HEK293T (cell line): ENCODE measurements around the gene MAST3.

Experiments used
- ARNT ChIP-seq: fragments of 450-650 bp; IDR thresholded peaks from 2 replicates; pipeline ENCODE4 v1.6.1; 2017; ENCODE audit warnings: mild to moderate bottlenecking
- BHLHE40 ChIP-seq: fragments of 450-650 bp; IDR thresholded peaks from 2 replicates; pipeline ENCODE4 v1.6.1; 2016; ENCODE audit warnings: mild to moderate bottlenecking, moderate library complexity, borderline replicate concordance
- FOXA1 ChIP-seq: fragments of 450-650 bp; IDR thresholded peaks from 2 replicates; pipeline ENCODE4 v1.6.1; 2016; ENCODE audit warnings: mild to moderate bottlenecking
- FOXK2 ChIP-seq: fragments of 450-650 bp; IDR thresholded peaks from 2 replicates; pipeline ENCODE4 v1.6.1; 2016; ENCODE audit warnings: mild to moderate bottlenecking
- FOXM1 ChIP-seq: fragments of 450-650 bp; IDR thresholded peaks from 2 replicates; pipeline ENCODE4 v1.6.1; 2017; ENCODE audit warnings: mild to moderate bottlenecking, borderline replicate concordance
- L3MBTL2 ChIP-seq: fragments of 450-650 bp; conservative IDR thresholded peaks from 2 replicates; pipeline ENCODE4 v1.6.1; 2016; ENCODE audit warnings: mild to moderate bottlenecking
- ZNF384 ChIP-seq: fragments of 450-650 bp; IDR thresholded peaks from 2 replicates; pipeline ENCODE4 v1.6.1; 2016

DNA sequence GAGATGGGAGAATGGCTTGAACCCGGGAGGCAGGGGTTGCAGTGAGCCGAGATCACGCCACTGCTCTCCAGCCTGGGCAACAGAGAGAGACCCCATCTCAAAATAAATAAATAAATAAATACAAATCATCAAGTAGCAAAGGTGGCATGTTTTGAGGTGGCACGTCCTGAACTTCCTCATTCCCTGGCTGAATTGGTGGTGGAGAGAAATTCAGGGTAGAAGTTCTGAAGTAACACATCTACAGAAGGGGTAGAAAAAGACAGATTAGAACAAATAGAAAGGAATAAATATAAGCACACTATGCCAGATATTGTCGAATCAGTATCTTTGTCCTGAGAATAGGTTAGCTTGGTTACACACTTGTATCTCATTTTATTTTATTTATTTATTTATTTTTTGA lies 82.4 kb downstream of the MAST3 start:
- TF ChIP-seq BHLHE40 = no peak
- no peak for TF ChIP-seq FOXK2
- TF ChIP-seq L3MBTL2 = no peak
- no peak for TF ChIP-seq FOXM1
- no peak for TF ChIP-seq FOXA1
- no peak for TF ChIP-seq ARNT
- TF ChIP-seq ZNF384 = no peak
